NCI-H2171 (cell line): ENCODE data around the gene RIN3.

Source experiments
- DNase-seq: peaks from one replicate; lab custom pipeline; 2025; lab: John Stamatoyannopoulos, UW

RIN3 gene

GRCh38 chr14:92555465-92556111 is 42.0 kb downstream of the RIN3 start:
- no peak for DNase-seq

DNA sequence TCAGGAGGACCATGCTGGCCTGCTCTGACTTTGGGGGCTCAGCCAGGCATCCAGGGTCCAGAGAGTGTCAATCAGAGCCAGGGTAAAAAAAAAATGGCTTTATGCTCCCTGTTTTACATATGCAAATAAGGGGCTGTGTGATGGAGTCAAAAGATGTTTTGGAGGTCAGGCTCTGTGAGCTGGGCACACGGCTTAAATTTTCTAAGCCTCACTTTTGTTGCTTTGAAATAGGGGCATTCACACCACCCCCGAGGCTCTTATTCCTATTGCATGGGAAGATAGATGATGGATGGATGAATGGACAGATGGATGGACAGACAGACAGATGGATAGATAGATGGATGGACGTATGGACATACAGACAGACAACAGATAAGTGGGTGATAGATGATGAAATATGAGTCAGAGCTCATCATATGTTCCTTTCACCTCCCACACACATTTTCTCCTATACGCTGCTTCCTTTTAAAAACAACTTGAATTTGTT is 42.7 kb downstream of the RIN3 start:
- DNase-seq, result no peak

DNA sequence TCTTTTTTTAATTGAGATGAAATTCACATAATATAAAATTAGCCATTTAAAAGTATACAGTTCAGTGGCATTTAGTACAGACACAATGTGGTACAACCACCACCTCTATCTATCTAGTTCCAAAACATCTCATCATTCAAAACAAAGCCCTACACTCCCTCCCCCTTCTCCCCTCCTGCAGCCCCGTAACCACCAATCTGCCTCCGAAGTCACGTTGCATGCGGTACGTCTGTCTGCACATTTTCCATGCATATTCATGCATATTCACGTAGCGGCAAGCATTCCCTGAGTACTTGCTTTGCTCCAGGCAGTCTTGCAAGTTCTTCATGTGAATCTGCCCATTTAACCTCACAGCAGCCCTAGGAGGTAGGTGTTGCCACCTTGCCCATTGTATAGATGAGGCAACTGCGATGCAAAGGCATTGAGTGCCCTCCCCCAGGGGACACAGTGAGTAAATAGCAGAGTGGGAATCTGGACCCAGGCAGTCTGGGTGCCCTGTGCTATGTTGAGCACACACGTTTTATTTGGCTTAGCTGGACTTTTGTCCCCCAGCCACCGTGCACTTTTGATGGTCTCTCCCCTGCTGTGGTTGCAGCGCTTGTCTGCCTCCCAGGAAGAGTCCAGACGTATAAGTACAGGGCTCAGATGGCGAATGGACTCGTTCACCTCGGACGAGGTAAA is 43.4 kb downstream of the RIN3 start:
- no peak for DNase-seq

GRCh38 chr14:92557544-92557912 is 43.9 kb downstream of the RIN3 start:
- no peak for DNase-seq

DNA sequence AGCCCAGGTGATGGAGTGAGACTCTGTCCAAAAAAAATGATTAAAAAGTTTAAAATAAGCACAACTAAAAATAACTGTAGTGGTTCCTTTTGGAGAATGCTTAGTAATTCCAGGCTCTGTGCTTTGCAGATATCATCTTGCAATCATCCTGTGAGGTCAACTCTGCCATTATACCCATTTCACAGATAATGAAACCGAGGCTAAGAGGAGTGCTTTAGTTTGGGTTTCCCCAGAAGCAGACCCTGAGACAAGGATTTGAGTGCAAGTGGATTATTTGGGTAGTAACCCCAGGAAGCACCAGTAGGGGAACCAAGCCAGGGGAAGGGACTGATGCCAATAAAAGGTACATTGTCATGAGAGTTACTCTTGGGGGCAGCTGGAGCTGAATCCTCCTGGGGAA is 44.7 kb downstream of the RIN3 start:
- no peak for DNase-seq

DNA sequence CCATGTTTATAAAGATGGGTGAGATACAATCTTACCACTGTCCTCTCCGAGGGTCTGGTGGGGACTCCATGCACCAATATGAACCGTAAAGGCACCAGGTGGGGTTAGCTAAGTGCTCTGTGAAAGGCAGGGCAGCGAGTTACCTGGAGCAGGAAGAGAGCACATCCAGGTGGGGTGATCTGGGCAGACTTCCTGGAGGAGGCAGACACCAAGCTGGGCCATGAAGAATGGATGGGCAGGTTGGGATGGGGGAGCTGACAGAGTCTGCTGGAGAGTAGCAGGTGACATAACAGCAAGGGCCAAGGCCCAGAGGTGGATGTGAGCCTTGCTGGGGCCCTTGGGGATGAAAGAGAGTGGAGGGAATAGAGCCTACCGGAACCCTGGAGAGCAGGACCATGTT is 45.9 kb downstream of the RIN3 start:
- no peak for DNase-seq

- no peak for DNase-seq
Measured at GRCh38 chr14:92560106-92560865, 46.7 kb downstream of the RIN3 start.

- no peak for DNase-seq
Measured at GRCh38 chr14:92561906-92562479, 48.4 kb downstream of the RIN3 start.

DNA sequence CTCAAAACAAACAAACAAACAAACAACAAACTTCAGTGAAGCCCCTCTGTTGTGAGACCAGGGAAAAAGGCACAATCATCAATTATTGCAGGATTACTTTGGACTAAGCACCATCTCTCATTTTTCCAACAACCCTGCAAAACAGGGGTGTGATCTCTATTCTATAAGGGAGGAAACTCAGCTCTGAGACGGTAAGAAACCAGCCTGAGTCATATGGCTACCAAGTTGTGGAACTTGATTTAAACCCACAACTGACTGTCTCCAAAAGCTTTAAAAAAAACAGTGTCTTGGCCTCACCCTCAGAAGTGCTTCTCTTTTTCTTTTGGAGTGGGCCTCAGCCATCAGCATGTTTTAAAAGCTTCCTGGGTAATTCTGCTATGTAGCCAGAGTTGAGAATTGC is 49.8 kb downstream of the RIN3 start:
- no peak for DNase-seq

- DNase-seq, result no peak
Measured at GRCh38 chr14:92563765-92564285, 50.2 kb downstream of the RIN3 start.

DNA sequence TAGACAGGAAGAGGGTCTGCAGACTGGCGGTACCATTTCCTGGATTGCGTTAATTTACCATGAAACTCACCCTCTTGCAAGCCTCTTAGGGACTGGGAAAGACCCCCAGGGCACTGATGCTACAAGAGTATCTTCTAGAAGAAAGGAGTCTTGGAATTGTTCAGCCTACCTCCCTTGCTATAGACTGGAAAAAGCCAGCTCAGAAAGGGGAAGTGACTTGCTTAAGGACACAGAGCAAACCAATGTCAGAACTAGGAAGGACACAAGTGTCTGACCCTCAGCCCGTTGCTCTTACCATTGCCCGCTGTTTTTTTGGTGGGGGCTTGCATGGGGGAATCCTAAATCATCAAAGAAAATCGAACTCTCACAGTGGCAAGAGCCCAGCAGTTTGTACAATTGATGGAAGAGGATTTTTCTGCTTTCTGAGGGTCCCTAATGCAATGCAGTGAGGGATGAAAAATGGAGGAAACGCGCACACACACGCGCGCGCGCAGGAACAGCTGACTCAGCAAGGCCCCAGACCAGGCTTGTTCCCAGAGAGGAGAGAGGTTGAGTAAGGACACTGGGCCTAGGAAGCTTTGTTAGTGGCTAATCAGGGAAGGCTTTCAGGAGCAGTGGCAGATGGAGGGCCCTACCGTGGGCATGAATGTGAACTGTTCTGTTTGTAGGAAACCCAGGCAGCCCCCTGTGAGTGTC is 50.9 kb downstream of the RIN3 start:
- no peak for DNase-seq

- DNase-seq, result no peak
Measured at GRCh38 chr14:92565040-92565717, 51.6 kb downstream of the RIN3 start.

DNA sequence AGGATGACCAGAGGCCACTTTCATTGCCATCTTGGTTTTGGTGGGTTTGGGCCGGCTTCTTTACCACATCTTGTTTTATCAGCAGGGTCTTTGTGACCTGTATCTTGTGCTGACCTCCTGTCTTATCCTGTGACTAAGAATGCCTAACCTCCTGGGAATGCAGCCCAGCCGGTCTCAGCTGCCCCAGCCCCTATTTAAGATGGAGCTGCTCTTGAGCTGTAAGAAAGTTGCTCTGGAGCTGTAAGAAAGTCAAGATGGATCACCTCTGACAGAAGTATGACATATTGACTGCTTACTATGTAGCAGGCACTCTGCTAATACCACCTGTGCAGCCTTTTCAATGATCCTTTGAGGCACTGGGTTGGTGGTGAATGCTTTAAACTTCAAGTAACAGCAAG is 52.1 kb downstream of the RIN3 start:
- DNase-seq, result no peak

GRCh38 chr14:92567173-92567725 is 53.7 kb downstream of the RIN3 start:
- no peak for DNase-seq

GRCh38 chr14:92568621-92569479 is 55.3 kb downstream of the RIN3 start:
- no peak for DNase-seq

DNA sequence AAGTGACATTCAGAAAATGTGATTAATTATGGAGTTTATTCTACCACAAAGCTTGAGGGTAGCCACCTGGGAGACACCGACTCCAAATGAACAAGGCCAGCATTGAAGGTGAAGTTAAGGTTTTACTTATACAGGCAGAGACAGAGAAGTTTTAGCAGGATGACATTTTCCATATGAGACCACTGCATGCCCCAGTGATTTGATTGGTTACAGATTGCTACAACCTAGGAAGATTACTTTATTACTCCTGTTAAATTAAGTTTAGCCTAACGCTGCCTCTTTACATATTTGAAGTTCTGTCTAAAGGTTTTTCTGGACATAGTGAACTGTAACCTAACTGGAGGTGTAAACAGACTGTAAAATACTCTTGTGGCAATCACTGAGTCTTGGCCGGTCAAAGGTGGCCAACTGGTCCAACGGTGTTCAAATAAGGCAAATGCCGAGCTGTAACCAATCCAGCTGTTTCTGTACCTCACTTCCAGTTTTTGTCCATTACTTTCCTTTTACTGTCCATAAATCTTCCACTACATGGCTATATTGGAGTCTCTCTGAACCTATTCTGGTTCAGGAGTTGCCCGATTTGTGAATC is 57.2 kb downstream of the RIN3 start:
- DNase-seq, result no peak

DNA sequence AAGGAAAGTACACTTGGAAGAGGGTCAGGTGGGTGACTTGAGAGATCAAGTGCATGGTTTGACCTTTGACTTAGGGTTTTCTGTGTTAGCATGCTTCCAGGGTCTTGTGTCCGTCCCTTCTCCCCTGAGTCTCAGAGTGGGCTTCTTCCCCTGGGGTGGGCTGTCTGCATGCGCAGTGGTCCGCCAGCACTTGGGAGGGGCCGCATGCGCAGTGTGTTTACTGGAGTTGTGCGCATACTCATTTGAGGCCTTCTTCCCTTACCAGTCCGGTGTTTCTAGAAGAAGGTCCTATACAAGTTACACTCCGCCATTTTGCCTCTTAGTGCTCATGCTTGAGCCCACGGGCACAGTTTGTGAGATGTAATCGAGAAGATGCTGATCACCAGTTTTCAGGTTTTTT is 58.5 kb downstream of the RIN3 start:
- DNase-seq, result no peak

GRCh38 chr14:92573761-92574498 is 60.3 kb downstream of the RIN3 start:
- DNase-seq, result no peak
